ENCODE measurements around the gene PRAMEF20. TPM values are rescaled to one million over a fixed set of nuclear protein-coding genes. Genes with fewer than 3 reads are reported as not detected.

PRAMEF20 gene
- total RNA-seq, result not detected in 2 replicates

DNA sequence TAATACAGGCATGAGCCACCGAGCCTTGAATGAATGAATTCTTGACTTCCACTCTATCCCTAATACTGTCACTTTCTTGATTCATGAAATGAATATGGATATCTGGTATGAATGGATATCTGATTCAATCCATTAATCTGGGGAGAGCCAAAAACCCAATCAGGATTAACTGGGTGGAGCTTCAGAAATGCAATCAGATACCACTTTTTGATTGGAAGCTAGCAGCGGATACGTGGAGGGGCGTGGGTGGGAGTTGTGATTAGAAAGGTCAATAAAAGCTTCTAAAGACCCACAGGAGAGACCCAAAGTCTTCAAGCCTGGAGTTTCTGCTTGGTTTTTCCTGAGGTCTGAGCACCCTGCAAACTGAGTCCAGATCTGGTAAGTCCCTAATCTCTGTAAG is at the start of gene PRAMEF20:
TSS of gene PRAMEF20 (plus strand) at position 301 of the 400 bp plus-strand sequence. CDS start 5,905 bp downstream, outside the sequence.

DNA sequence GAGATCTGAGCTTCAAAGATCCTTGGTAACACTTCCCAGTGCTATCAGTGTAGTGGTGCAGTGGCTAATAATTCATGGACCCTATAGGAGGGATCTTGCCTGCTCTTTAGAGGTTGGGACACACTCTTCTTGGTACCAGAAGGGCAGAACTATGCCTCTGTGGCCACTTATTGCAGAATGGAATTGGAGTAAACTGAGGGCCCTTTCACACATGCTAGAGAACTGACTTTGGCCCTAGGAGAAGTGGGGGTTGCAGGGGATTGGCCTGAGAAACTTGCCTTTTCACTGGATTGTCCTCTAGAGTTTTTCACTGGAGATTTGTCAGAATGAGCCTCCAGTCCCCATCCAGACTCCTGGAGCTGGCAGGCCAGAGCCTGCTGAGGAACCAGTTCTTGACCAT is 20.9 kb upstream of the PRAMEF20 start, which contains the start of gene PRAMEF17:
TSS of gene PRAMEF17 (plus strand) at position 301 of the 400 bp plus-strand sequence. CDS start at position 327, 26 bp downstream.

Other genes with a start within 250 kb of the PRAMEF20 start
- gene HNRNPCL4, start 244.8 kb upstream of the PRAMEF20 start, total RNA-seq, result not detected in 2 replicates
- not detected in 2 replicates for gene PRAMEF9, start 238.6 kb upstream of the PRAMEF20 start, total RNA-seq
- gene PRAMEF13, start 209.0 kb upstream of the PRAMEF20 start, total RNA-seq, result not detected in 2 replicates
- gene PRAMEF18, start 184.3 kb upstream of the PRAMEF20 start, total RNA-seq, result not detected in 2 replicates
- not detected in 2 replicates for gene PRAMEF5, start 156.3 kb upstream of the PRAMEF20 start, total RNA-seq
- not detected in 2 replicates for gene PRAMEF8, start 125.3 kb upstream of the PRAMEF20 start, total RNA-seq
- not detected in 2 replicates for gene PRAMEF33, start 106.9 kb upstream of the PRAMEF20 start, total RNA-seq
- gene PRAMEF15, start 94.9 kb upstream of the PRAMEF20 start, total RNA-seq, result not detected in 2 replicates
- gene PRAMEF14, start 63.3 kb upstream of the PRAMEF20 start, total RNA-seq, result not detected in 2 replicates
- gene PRAMEF19, start 38.5 kb upstream of the PRAMEF20 start, total RNA-seq, result not detected in 2 replicates
- not detected in 2 replicates for gene PRAMEF17, start 20.8 kb upstream of the PRAMEF20 start, total RNA-seq
- gene LRRC38, start 103.6 kb downstream of the PRAMEF20 start, total RNA-seq, result not detected in 2 replicates
- gene PDPN, start 173.4 kb downstream of the PRAMEF20 start, total RNA-seq, result 0.87 and 4.5 TPM in 2 replicates